KMS-11 (cell line): ENCODE measurements around the gene ZNF385C.

ENCODE experiments used
- H2AFZ ChIP-seq: fragments of 200-600 bp; sonication (generic); 2 replicates; pipeline ENCODE4 v1.6.1; 2016; ENCODE audit warnings: antibody characterized with exemption, mixed run types, low read depth
- H3K27ac ChIP-seq: fragments of 200-600 bp; sonication (generic); 2 replicates; pipeline ENCODE4 v1.6.1; 2016; ENCODE audit warnings: mild to moderate bottlenecking, mixed run types
- H3K27me3 ChIP-seq: fragments of 200-600 bp; sonication (generic); 2 replicates; pipeline ENCODE4 v1.6.1; 2017; ENCODE audit warnings: mild to moderate bottlenecking, low read depth, mixed run types, moderate library complexity; ENCODE audit not compliant: insufficient read depth
- H3K36me3 ChIP-seq: fragments of 200-600 bp; sonication (generic); 2 replicates; pipeline ENCODE4 v1.6.1; 2017; ENCODE audit warnings: mild to moderate bottlenecking, mixed run types; ENCODE audit not compliant: insufficient read depth
- H3K4me1 ChIP-seq: fragments of 200-600 bp; sonication (generic); 2 replicates; pipeline ENCODE4 v1.6.1; 2016; ENCODE audit warnings: mild to moderate bottlenecking, low read depth, mixed run types; ENCODE audit not compliant: poor library complexity, severe bottlenecking
- H3K4me2 ChIP-seq: fragments of 200-600 bp; sonication (generic); 2 replicates; pipeline ENCODE4 v1.7.0; 2016; ENCODE audit warnings: mild to moderate bottlenecking, mixed run types
- H3K4me3 ChIP-seq: fragments of 200-600 bp; sonication (generic); IDR thresholded peaks from 2 replicates; pipeline ENCODE4 v1.6.1; 2017; ENCODE audit warnings: low read depth, low read length, mixed read lengths; ENCODE audit not compliant: insufficient read depth
- H3K79me2 ChIP-seq: fragments of 200-600 bp; sonication (generic); 2 replicates; pipeline ENCODE4 v1.6.1; 2016; ENCODE audit warnings: low read depth, mixed run types; ENCODE audit not compliant: insufficient read depth
- H3K9ac ChIP-seq: fragments of 200-600 bp; sonication (generic); 2 replicates; pipeline ENCODE4 v1.6.1; 2016; ENCODE audit warnings: mild to moderate bottlenecking, mixed run types
- H4K20me1 ChIP-seq: fragments of 200-600 bp; sonication (generic); 2 replicates; pipeline ENCODE4 v1.6.1; 2016; ENCODE audit warnings: mild to moderate bottlenecking, mixed run types; ENCODE audit not compliant: insufficient read depth
- CTCF ChIP-seq: fragments of 200-600 bp; sonication (generic); conservative IDR thresholded peaks from 2 replicates; pipeline ENCODE4 v1.6.1; 2017; ENCODE audit warnings: low read depth, mild to moderate bottlenecking, antibody characterized with exemption, low read length, moderate library complexity, mixed read lengths

ZNF385C gene

DNA sequence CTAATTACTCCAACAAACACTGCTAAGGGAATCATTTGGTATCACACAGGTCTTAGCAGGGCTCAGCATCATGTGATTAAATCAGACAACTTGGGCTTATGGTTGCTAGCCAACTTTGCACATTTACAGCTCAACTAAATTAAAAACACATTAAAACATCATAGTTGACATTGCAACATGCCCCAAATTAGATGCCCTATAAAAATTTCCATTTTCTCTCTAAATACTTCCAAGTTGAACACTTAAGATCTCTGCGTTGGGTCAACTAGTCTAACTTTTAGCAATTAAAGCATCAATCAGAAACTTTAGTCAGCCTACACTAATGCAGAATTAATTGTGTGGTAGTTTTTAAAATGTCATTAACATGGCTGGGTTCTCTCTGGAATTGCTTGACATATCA lies 93.1 kb downstream of the ZNF385C start:
- Histone ChIP-seq H3K4me1 (no peaks in the 10 kb centered on the region), H2AFZ (no peak overlapping the region), H3K4me2 (no peak overlapping the region), H3K4me3 (no peak overlapping the region), H3K36me3 (peaks cover 11% of the 10 kb centered on the region; the same call in 1 of the 2 replicates), H3K79me2 (peaks cover 93% of the 10 kb centered on the region), H3K27me3 (no peaks in the 10 kb centered on the region), H3K27ac (no peak overlapping the region), H3K9ac (no peak overlapping the region), H4K20me1 (peaks cover 18% of the 10 kb centered on the region)
- TF ChIP-seq CTCF, result no peak

- no peak for TF ChIP-seq CTCF
- H4K20me1 ChIP-seq, result peaks cover 6% of the 10 kb centered on the region
- H3K27ac ChIP-seq, result no peak overlapping the region
- H3K36me3 ChIP-seq, result peaks cover 19% of the 10 kb centered on the region; the same call in 1 of the 2 replicates
- no peak overlapping the region for H3K9ac ChIP-seq
- H3K4me3 ChIP-seq, result no peak overlapping the region
- H2AFZ ChIP-seq, result no peak overlapping the region
- no peaks in the 10 kb centered on the region for H3K27me3 ChIP-seq
- H3K4me1 ChIP-seq, result no peaks in the 10 kb centered on the region
- H3K79me2 ChIP-seq, result peaks cover 73% of the 10 kb centered on the region
- H3K4me2 ChIP-seq, result no peak overlapping the region
These were observed 95.4 kb downstream of the ZNF385C start for GRCh38 chr17:42002792-42003301.

DNA sequence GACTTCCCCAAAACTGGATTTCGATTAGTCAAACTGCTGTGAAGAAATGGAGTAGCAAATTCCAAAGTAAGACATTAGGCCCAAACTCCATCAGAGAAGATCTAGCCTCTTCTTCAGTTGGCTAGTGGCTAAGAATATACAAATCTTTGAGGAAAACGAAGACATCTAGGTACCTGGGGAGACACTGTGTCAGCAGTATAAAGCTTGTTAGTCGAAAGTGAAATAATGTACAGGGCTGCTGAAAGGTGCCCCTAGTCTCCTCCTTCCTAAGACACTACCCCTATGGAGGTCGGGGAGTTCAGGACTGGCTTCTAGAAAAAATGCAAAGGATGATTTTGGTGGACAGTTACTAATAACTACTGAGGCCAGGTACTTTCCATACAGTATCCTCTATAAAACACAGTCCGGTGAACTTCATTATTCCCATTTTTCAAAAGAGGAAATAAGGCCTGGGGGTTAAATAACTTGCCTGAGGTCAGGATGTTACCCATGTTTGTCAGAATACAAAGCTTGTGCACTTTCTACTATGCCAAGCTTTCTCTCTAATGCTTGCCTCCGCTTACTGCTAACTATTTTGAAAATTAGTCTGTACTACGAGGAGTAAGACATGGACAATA lies 96.0 kb downstream of the ZNF385C start:
- TF ChIP-seq CTCF, result no peak
- H3K4me3 ChIP-seq, result no peak overlapping the region
- H3K4me2 ChIP-seq, result no peak overlapping the region
- no peak overlapping the region for H3K9ac ChIP-seq
- H3K4me1 ChIP-seq, result no peaks in the 10 kb centered on the region
- peaks cover 67% of the 10 kb centered on the region for H3K79me2 ChIP-seq
- peaks cover 22% of the 10 kb centered on the region; the same call in 1 of the 2 replicates for H3K36me3 ChIP-seq
- no peak overlapping the region for H3K27ac ChIP-seq
- no peak overlapping the region for H2AFZ ChIP-seq
- H4K20me1 ChIP-seq, result peaks cover 6% of the 10 kb centered on the region
- H3K27me3 ChIP-seq, result no peaks in the 10 kb centered on the region

DNA sequence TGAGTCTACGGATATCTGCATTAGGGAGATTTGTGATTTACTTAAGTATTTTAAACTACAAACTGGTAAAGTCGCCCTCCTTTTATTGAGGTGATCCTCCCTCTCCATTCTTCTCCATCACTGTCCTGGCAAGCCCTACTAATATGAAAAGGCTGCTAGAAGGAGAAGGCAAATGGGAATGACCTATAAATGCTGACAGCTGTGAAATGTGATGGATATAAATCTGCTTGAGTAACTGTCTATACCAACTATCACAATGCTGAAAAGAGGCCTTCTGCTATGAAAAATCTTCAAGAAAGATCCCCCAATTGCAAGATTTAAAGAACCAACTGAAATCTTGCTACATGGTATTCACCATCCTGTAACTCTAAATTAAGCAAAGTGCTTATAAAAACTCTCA lies 96.5 kb downstream of the ZNF385C start:
- H3K27me3 ChIP-seq, result no peaks in the 10 kb centered on the region
- H3K9ac ChIP-seq, result no peak overlapping the region
- H3K27ac ChIP-seq, result no peak overlapping the region
- peaks cover 25% of the 10 kb centered on the region; the same call in 1 of the 2 replicates for H3K36me3 ChIP-seq
- H3K4me2 ChIP-seq, result no peak overlapping the region
- peaks cover 62% of the 10 kb centered on the region for H3K79me2 ChIP-seq
- H3K4me1 ChIP-seq, result no peaks in the 10 kb centered on the region
- H2AFZ ChIP-seq, result no peak overlapping the region
- no peak for TF ChIP-seq CTCF
- peaks cover 6% of the 10 kb centered on the region for H4K20me1 ChIP-seq
- no peak overlapping the region for H3K4me3 ChIP-seq
